HG03066 (cell line): ENCODE data around the gene SMARCD1.
"Not testable (repeated sequence)": the region's sequence is repeated elsewhere in the genome, so short reads cannot be mapped to it uniquely, and the experiment has no call there.

Source experiments
- ATAC-seq: cut with Tn5 transposase; IDR thresholded peaks from one replicate; pipeline ENCODE4 v1.9.1; 2021; ENCODE audit warnings: low read depth; ENCODE audit not compliant: unreplicated experiment

SMARCD1 gene

GRCh38 chr12:50121641-50122040 is 36.5 kb downstream of the SMARCD1 start:
- no peak for ATAC-seq

- no peak for ATAC-seq
Measured at GRCh38 chr12:50123203-50123602, 38.1 kb downstream of the SMARCD1 start.

- no peak for ATAC-seq
Measured at GRCh38 chr12:50127546-50127945, 42.4 kb downstream of the SMARCD1 start.

GRCh38 chr12:50129290-50129689 is 44.1 kb downstream of the SMARCD1 start:
- no peak for ATAC-seq

GRCh38 chr12:50132505-50133135 is 47.5 kb downstream of the SMARCD1 start:
- no peak for ATAC-seq

GRCh38 chr12:50142993-50143392 is 57.9 kb downstream of the SMARCD1 start:
- ATAC-seq, result no peak

GRCh38 chr12:50145439-50145838 is 60.3 kb downstream of the SMARCD1 start:
- ATAC-seq, result no peak

- no peak for ATAC-seq
Measured at GRCh38 chr12:50147281-50147680, 62.1 kb downstream of the SMARCD1 start.

GRCh38 chr12:50148011-50148410 is 62.9 kb downstream of the SMARCD1 start:
- ATAC-seq, result not testable (repeated sequence)

GRCh38 chr12:50149311-50149710 is 64.2 kb downstream of the SMARCD1 start:
- no peak for ATAC-seq
